GM11168 (cell line): Measurements from ENCODE around the gene FCN1.

Experiments
- in situ Hi-C: fragments of 300-500 bp; cut with MboI; formaldehyde crosslinking; loops from one replicate; pipeline ENCODE4 v1.12.0; 2022; ENCODE audit warnings: low sequenced_read_pairs; ENCODE audit not compliant: unreplicated experiment

Gene FCN1

GRCh38 chr9:134938346-134939079, 20.8 kb upstream of the FCN1 start:
- in situ Hi-C loops, result no loop called here

GRCh38 chr9:134937566-134938345, 20.0 kb upstream of the FCN1 start:
- in situ Hi-C loops, result no loop called here

GRCh38 chr9:134937164-134937555, 19.4 kb upstream of the FCN1 start:
- in situ Hi-C loops, result no loop called here

- in situ Hi-C loops, result no loop called here
Observed at GRCh38 chr9:134936346-134937163, 18.8 kb upstream of the FCN1 start.

GRCh38 chr9:134935701-134936345, 18.1 kb upstream of the FCN1 start:
- in situ Hi-C loops, result no loop called here

- in situ Hi-C loops, result no loop called here
Observed at GRCh38 chr9:134935056-134935640, 17.4 kb upstream of the FCN1 start.

GRCh38 chr9:134933076-134933659, 15.5 kb upstream of the FCN1 start:
- in situ Hi-C loops, result no loop called here

GRCh38 chr9:134932606-134933005, 14.9 kb upstream of the FCN1 start:
- in situ Hi-C loops, result no loop called here

GRCh38 chr9:134932171-134932570, 14.5 kb upstream of the FCN1 start:
- in situ Hi-C loops, result no loop called here

GRCh38 chr9:134930398-134930797, 12.7 kb upstream of the FCN1 start:
- in situ Hi-C loops, result no loop called here

GRCh38 chr9:134929193-134930158, 11.8 kb upstream of the FCN1 start:
- in situ Hi-C loops, result no loop called here

GRCh38 chr9:134928436-134929192, 10.9 kb upstream of the FCN1 start:
- in situ Hi-C loops, result no loop called here

GRCh38 chr9:134925011-134925511, 7.3 kb upstream of the FCN1 start:
- in situ Hi-C loops, result no loop called here

GRCh38 chr9:134923466-134923865, 5.8 kb upstream of the FCN1 start:
- in situ Hi-C loops, result no loop called here

- in situ Hi-C loops, result no loop called here
Observed at GRCh38 chr9:134922932-134923240, 5.2 kb upstream of the FCN1 start.

- in situ Hi-C loops, result no loop called here
Observed at GRCh38 chr9:134922066-134922931, 4.6 kb upstream of the FCN1 start.

GRCh38 chr9:134919303-134919702, 1.6 kb upstream of the FCN1 start:
- in situ Hi-C loops, result no loop called here
